Right lobe of liver (tissue), 4 donors: ENCODE data around the gene UNC5B.

Experiments used
- POLR2A ChIP-seq: fragments of 450-650 bp; IDR thresholded peaks from one replicate; pipeline ENCODE4 v1.6.1; 2017; ENCODE audit warnings: antibody characterized with exemption, mild to moderate bottlenecking
- TF ChIP-seq, protein P1 (sequence below), 4 donors: fragments of 200-600 bp in 3 of 4; fragments of 450-650 bp in 1 of 4; IDR thresholded peaks; one replicate each; pipeline versions ENCODE4 v1.5.1 to v1.8.0; 2016 to 2022; ENCODE audit warnings: antibody characterized with exemption in 4 of 4, mild to moderate bottlenecking in 2 of 4
- donor health status: DM: no; HTN: no; CAD: no.
- donor health status: DM: no; HTN: no; CAD: no.
- donor health status: DM: no; HTN: yes; CAD: no.

DNA sequence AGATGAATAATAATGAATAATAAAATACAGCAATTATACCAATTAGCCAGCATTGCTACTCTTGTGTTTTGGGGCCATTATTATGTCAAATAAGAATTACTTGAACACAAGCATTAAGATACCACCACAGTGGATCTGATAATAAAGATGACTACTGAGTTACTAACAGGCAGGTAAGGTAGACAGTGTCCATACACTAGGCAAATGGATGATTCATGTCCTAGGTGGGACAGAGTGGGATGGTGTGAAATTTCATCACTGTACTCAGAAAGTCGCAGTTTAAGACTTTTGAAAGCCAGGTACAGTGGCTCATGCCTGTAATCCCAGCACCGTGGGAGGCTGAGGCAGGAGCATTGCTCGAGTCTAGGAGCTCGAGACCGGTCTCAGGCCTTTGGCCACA, 8.7 kb upstream of the UNC5B start:
- no peak for TF ChIP-seq POLR2A
- TF ChIP-seq, protein P1, sequence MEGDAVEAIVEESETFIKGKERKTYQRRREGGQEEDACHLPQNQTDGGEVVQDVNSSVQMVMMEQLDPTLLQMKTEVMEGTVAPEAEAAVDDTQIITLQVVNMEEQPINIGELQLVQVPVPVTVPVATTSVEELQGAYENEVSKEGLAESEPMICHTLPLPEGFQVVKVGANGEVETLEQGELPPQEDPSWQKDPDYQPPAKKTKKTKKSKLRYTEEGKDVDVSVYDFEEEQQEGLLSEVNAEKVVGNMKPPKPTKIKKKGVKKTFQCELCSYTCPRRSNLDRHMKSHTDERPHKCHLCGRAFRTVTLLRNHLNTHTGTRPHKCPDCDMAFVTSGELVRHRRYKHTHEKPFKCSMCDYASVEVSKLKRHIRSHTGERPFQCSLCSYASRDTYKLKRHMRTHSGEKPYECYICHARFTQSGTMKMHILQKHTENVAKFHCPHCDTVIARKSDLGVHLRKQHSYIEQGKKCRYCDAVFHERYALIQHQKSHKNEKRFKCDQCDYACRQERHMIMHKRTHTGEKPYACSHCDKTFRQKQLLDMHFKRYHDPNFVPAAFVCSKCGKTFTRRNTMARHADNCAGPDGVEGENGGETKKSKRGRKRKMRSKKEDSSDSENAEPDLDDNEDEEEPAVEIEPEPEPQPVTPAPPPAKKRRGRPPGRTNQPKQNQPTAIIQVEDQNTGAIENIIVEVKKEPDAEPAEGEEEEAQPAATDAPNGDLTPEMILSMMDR (IDR thresholded peaks at IDR 0.05): no peak
